MM.1S (cell line): ENCODE measurements around the gene GCSAM.

Experiments
- CTCF ChIP-seq: fragments of 300-600 bp; sonication (generic); IDR thresholded peaks from 2 replicates; pipeline ENCODE4 v1.5.1; 2016; ENCODE audit warnings: antibody characterized with exemption, low read length, mixed read lengths
- EZH2phosphoT487 ChIP-seq: fragments of 300-600 bp; sonication (generic); IDR thresholded peaks from 2 replicates; pipeline ENCODE4 v1.6.1; 2018; ENCODE audit warnings: antibody characterized with exemption, low read length

GRCh38 chr3:112132088-112132487 is 960 bp downstream of the GCSAM start:
- TF ChIP-seq CTCF (no peak), EZH2phosphoT487 (no peak)
